GM23248 (cell line): ENCODE measurements around the gene THTPA.

Experiments used
- EZH2 ChIP-seq: fragments of 200-600 bp; sonication (generic); IDR thresholded peaks from 2 replicates; pipeline ENCODE4 v1.6.1; 2018; ENCODE audit warnings: antibody characterized with exemption, mild to moderate bottlenecking; ENCODE audit not compliant: insufficient read depth, poor library complexity, severe bottlenecking
- EZH2phosphoT487 ChIP-seq: fragments of 200-600 bp; sonication (generic); IDR thresholded peaks from 2 replicates; pipeline ENCODE4 v1.6.1; 2018; ENCODE audit warnings: antibody characterized with exemption, moderate library complexity, mild to moderate bottlenecking, low read depth; ENCODE audit not compliant: insufficient read depth

DNA sequence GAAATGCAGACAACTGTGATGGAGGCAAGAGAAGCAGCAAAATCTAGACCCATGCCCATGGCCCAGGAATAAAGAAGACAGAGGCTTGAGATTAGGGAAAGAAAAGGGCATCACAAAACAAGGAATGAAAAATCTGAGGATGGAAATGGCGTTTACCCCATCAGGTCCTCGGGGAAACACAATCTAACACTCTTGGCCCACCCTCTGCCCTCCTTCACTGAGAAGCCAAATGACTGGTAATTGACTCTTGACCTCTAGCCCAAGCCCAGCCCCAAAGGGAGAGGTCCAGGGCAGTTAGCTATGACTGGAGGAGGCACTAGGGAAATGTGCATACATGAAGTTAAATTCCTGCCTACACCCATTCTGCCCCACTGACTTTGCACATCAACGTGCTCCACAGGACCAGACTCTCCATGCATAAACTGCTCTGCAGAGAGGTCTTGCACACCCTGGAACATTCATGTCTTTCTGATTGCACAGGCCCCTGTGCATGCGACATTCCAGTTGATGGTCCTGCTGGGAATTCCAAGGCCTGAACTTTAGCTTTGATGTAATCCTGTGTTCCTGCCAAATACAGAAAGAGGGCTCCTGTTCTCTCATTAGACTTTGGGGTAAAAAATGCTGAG is 10.2 kb upstream of the THTPA start:
- no peak for TF ChIP-seq EZH2
- TF ChIP-seq EZH2phosphoT487: no peak
